OCI-LY1 (cell line): Measurements from ENCODE around the gene IGLON5.
A peak's percentile ranks its signal among the peaks of the same experiment; 100 is the strongest.

Experiments
- H2AFZ ChIP-seq: fragments of 200-600 bp; sonication (generic), shearing (Covaris generic); 2 replicates; pipeline ENCODE4 v1.6.0; 2014; ENCODE audit warnings: antibody characterized with exemption, mild to moderate bottlenecking, low read length
- H3F3A ChIP-seq: fragments of 200-600 bp; sonication (generic), shearing (Covaris generic); 2 replicates; pipeline ENCODE4 v1.6.0; 2014; ENCODE audit warnings: mild to moderate bottlenecking, antibody characterized with exemption, low read length, moderate library complexity; ENCODE audit not compliant: insufficient read depth
- H3K27ac ChIP-seq: fragments of 200-600 bp; sonication (generic); 2 replicates; pipeline ENCODE4 v1.5.1; 2014; ENCODE audit warnings: low read length, mixed run types, mild to moderate bottlenecking, low read depth; ENCODE audit not compliant: poor library complexity, severe bottlenecking
- H3K27me3 ChIP-seq: fragments of 200-600 bp; sonication (generic); 2 replicates; pipeline ENCODE4 v1.6.0; 2014; ENCODE audit warnings: antibody characterized with exemption, mild to moderate bottlenecking, low read length, moderate library complexity; ENCODE audit not compliant: insufficient read depth
- H3K36me3 ChIP-seq: fragments of 200-600 bp; sonication (generic); 2 replicates; pipeline ENCODE4 v1.6.1; 2014; ENCODE audit warnings: mild to moderate bottlenecking, antibody characterized with exemption, low read length, moderate library complexity, mixed read lengths; ENCODE audit not compliant: insufficient read depth
- H3K4me1 ChIP-seq: fragments of 200-600 bp; sonication (generic); 2 replicates; pipeline ENCODE4 v1.5.1; 2014; ENCODE audit warnings: mild to moderate bottlenecking, low read length, moderate library complexity; ENCODE audit not compliant: insufficient read depth, severe bottlenecking
- H3K4me2 ChIP-seq: fragments of 200-600 bp; sonication (generic), shearing (Covaris generic); 2 replicates; pipeline ENCODE4 v1.6.1; 2014; ENCODE audit warnings: low read length
- H3K4me3 ChIP-seq: fragments of 200-600 bp; sonication (generic); 2 replicates; pipeline ENCODE4 v1.5.1; 2014; ENCODE audit warnings: low read length, low read depth, mild to moderate bottlenecking, mixed read lengths; ENCODE audit not compliant: poor library complexity, severe bottlenecking
- H3K79me2 ChIP-seq: fragments of 200-600 bp; shearing (Covaris generic); 2 replicates; pipeline ENCODE4 v1.6.1; 2016; ENCODE audit warnings: mixed run types, low read length, mixed read lengths; ENCODE audit not compliant: insufficient read depth
- H3K9ac ChIP-seq: fragments of 200-600 bp; sonication (generic), shearing (Covaris generic); 2 replicates; pipeline ENCODE4 v1.6.1; 2014; ENCODE audit warnings: mild to moderate bottlenecking, low read length, mixed read lengths
- H3K9me2 ChIP-seq: fragments of 200-600 bp; sonication (generic), shearing (Covaris generic); 2 replicates; pipeline ENCODE4 v1.6.1; 2014; ENCODE audit warnings: low read depth, mild to moderate bottlenecking, low read length, mixed read lengths
- H3K9me3 ChIP-seq: fragments of 200-600 bp; shearing (Covaris generic); 2 replicates; pipeline ENCODE4 v1.6.1; 2014; ENCODE audit warnings: low read length, mixed read lengths
- H4K20me1 ChIP-seq: fragments of 200-600 bp; sonication (generic), shearing (Covaris generic); 2 replicates; pipeline ENCODE4 v1.6.0; 2016; ENCODE audit warnings: mild to moderate bottlenecking, low read length; ENCODE audit not compliant: insufficient read depth
- CTCF ChIP-seq: fragments of 200-600 bp; sonication (generic), shearing (Covaris generic); IDR thresholded peaks from 2 replicates; pipeline ENCODE4 v1.5.1; 2017; ENCODE audit warnings: mild to moderate bottlenecking, antibody characterized with exemption, low read length, moderate library complexity, mixed read lengths
- EZH2 ChIP-seq: fragments of 200-600 bp; sonication (generic), shearing (Covaris generic); IDR thresholded peaks from 2 replicates; pipeline ENCODE4 v1.8.0; 2017; ENCODE audit warnings: borderline replicate concordance, mixed run types, mild to moderate bottlenecking, antibody characterized with exemption, low read length, moderate library complexity, mixed read lengths

IGLON5 gene

GRCh38 chr19:51337861-51338562, 26.6 kb downstream of the IGLON5 start:
- H3K27me3 ChIP-seq: no peaks in the 10 kb centered on the region
- no peaks in the 10 kb centered on the region for H3K9me2 ChIP-seq
- peak overlapping the region; percentile 80; the same call in 1 of the 2 replicates for H3K4me2 ChIP-seq
- H3K9me3 ChIP-seq: no peaks in the 10 kb centered on the region
- no peaks in the 10 kb centered on the region for H3K79me2 ChIP-seq
- no peak overlapping the region for H3K4me3 ChIP-seq
- TF ChIP-seq CTCF: no peak
- no peak for TF ChIP-seq EZH2
- H3K9ac ChIP-seq: peak overlapping the region; percentile 31; the same call in 1 of the 2 replicates
- H2AFZ ChIP-seq: peak overlapping the region; percentile 75; the same call in 1 of the 2 replicates
- no peaks in the 10 kb centered on the region for H3K36me3 ChIP-seq
- no peaks in the 10 kb centered on the region for H3F3A ChIP-seq
- H3K4me1 ChIP-seq: peaks cover 10% of the 10 kb centered on the region
- H3K27ac ChIP-seq: no peak overlapping the region
- no peaks in the 10 kb centered on the region for H4K20me1 ChIP-seq

- Histone ChIP-seq H3K4me1 (peaks cover 10% of the 10 kb centered on the region), H3K27me3 (no peaks in the 10 kb centered on the region), H2AFZ (peak overlapping the region; percentile 75; the same call in 1 of the 2 replicates), H3K9me2 (no peaks in the 10 kb centered on the region), H3K79me2 (no peaks in the 10 kb centered on the region), H3K9ac (peak overlapping the region; percentile 38; the same call in 1 of the 2 replicates), H4K20me1 (no peaks in the 10 kb centered on the region), H3K36me3 (no peaks in the 10 kb centered on the region), H3K9me3 (no peaks in the 10 kb centered on the region), H3K4me3 (peak overlapping the region; percentile 68), H3F3A (no peaks in the 10 kb centered on the region), H3K4me2 (peak overlapping the region; percentile 80), H3K27ac (no peak overlapping the region)
- TF ChIP-seq CTCF (peak; percentile 90), EZH2 (no peak)
Observed at GRCh38 chr19:51338563-51339312, 27.3 kb downstream of the IGLON5 start.

- Histone ChIP-seq H3F3A (no peaks in the 10 kb centered on the region), H3K79me2 (no peaks in the 10 kb centered on the region), H3K36me3 (0 out of 2 replicates have a peak, but pooled peaks cover under 1% of the 10 kb centered on the region), H3K9me3 (no peaks in the 10 kb centered on the region), H3K9me2 (no peaks in the 10 kb centered on the region), H3K4me2 (peak overlapping the region; percentile 80), H2AFZ (peak overlapping the region; percentile 9; the same call in 1 of the 2 replicates), H3K27ac (no peak overlapping the region), H3K4me1 (peaks cover 10% of the 10 kb centered on the region), H3K4me3 (peak overlapping the region; percentile 68), H3K9ac (peak overlapping the region; percentile 38; the same call in 1 of the 2 replicates), H3K27me3 (no peaks in the 10 kb centered on the region), H4K20me1 (no peaks in the 10 kb centered on the region)
- no peak for TF ChIP-seq CTCF
- TF ChIP-seq EZH2: no peak
Observed at GRCh38 chr19:51339313-51339686, 27.9 kb downstream of the IGLON5 start.
